RWPE1 (cell line): ENCODE measurements around the gene ADRA2C.

Experiments used
- CTCF ChIA-PET: fragments of 350-600 bp; sonication (Branson Sonifier 250); formaldehyde crosslinking; extraction: SDS; loops from one replicate; lab custom pipeline; 2021; lab: Yijun Ruan, JAX
- POLR2A ChIA-PET: fragments of 400-600 bp; formaldehyde crosslinking; extraction: SDS; loops from one replicate; lab custom pipeline; 2020; ENCODE audit warnings: antibody characterized with exemption; ENCODE audit not compliant: low non-redundant PET; lab: Yijun Ruan, JAX
- DNase-seq: peaks from one replicate; pipeline ENCODE4 v3.0.0; 2012; ENCODE audit warnings: low spot score
- H3K27ac ChIP-seq: fragments of 450-650 bp; 2 replicates; pipeline ENCODE4 v1.5.1; 2017
- TF ChIP-seq, protein P1 (sequence below): fragments of 450-650 bp; conservative IDR thresholded peaks from 2 replicates; pipeline ENCODE4 v1.5.1; 2017; ENCODE audit warnings: low read depth, mild to moderate bottlenecking

Gene ADRA2C

DNA sequence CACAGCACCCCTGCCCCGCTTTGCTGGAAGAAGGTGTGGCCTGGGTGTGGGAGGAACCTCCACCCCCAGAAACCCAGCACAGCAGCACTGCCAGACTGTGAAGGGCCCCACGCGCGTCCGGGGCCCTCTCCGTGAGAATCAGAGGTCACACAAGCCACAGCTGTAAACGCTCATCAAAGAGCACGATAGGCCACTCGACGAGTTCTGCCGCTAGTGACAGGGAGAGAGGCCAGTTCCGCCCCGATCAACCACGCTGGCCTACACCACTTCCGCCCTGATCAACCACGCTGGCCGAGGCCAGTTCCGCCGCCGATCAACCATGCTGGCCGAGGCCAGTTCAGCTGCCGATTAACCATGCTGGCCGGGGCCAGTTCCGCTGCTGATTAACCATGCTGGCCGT, 25.9 kb upstream of the ADRA2C start:
- ChIA-PET CTCF (no interaction called here), POLR2A (no interaction called here)
- DNase-seq: no peak
- TF ChIP-seq, protein P1, sequence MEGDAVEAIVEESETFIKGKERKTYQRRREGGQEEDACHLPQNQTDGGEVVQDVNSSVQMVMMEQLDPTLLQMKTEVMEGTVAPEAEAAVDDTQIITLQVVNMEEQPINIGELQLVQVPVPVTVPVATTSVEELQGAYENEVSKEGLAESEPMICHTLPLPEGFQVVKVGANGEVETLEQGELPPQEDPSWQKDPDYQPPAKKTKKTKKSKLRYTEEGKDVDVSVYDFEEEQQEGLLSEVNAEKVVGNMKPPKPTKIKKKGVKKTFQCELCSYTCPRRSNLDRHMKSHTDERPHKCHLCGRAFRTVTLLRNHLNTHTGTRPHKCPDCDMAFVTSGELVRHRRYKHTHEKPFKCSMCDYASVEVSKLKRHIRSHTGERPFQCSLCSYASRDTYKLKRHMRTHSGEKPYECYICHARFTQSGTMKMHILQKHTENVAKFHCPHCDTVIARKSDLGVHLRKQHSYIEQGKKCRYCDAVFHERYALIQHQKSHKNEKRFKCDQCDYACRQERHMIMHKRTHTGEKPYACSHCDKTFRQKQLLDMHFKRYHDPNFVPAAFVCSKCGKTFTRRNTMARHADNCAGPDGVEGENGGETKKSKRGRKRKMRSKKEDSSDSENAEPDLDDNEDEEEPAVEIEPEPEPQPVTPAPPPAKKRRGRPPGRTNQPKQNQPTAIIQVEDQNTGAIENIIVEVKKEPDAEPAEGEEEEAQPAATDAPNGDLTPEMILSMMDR: no peak
- H3K27ac ChIP-seq: no peak overlapping the region

DNA sequence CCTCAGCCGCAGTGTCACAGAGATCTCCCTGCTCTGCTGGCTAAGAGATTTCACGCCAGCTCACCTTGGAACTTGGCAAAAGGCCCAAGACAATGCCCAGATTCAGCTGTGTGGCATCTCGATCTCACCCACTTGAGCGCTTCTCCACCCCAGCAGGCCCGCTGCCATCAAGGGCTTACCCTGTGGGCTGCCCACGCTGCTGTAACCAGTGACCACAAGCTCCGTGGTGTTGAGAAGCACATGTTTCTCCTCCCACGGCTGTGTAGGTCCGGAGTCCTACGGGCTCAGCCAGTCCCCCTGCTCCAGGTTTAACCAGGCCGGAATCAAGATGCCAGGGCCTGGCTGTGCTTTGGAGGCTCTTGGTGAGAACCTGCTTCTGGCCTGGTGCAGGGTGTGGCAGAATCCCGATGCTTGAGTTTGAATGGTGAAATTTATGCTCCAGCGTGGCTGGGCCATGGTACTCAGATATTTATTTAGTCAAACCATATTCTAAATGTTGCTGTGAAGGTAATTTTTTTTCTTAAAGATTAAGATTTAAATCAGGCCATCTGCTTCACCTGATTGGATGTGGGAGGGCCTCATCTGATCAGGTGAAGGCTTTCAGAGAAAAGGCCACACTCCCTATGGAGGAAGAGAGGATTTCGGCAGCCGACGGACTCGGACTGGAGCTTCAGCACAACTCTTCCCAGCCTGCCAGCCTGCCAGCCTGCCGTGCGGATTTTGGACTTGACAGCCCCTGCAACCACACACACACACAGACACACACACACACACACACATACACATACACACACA, 24.8 kb upstream of the ADRA2C start:
- TF ChIP-seq, protein P1: no peak
- CTCF ChIA-PET: no interaction called here
- no peak for DNase-seq
- H3K27ac ChIP-seq: no peak overlapping the region
- POLR2A ChIA-PET: no interaction called here

- TF ChIP-seq, protein P1: no peak
- CTCF ChIA-PET: no interaction called here
Measured at GRCh38 chr4:3742610-3743009, 23.6 kb upstream of the ADRA2C start.

DNA sequence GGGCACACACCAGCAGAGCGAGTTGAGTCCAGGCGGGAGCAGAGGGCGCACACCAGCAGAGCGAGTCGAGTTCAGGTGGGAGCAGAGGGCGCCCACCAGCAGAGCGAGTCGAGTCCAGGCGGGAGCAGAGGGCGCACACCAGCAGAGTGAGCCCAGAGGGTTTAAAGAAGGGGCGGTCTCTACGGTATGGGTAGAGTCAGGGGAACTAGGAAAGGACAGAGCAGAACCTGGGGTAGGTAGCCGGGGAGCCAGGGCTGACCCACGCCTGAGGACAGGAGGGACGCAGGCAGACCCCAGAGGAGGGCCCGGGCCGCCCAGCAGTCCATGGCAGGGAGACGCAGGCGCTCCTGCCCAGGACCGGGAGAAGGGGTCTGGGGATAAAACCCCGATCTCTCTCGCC, 22.0 kb upstream of the ADRA2C start:
- TF ChIP-seq, protein P1: no peak
- ChIA-PET CTCF (no interaction called here), POLR2A (no interaction called here)
- H3K27ac ChIP-seq: no peak overlapping the region
- DNase-seq: no peak

More at GRCh38 chr4:3742610-3743009, 23.6 kb upstream of the ADRA2C start:
- POLR2A ChIA-PET: no interaction called here
- no peak for DNase-seq
- H3K27ac ChIP-seq: no peak overlapping the region

GRCh38 chr4:3744901-3745300, 21.3 kb upstream of the ADRA2C start:
- no peak for DNase-seq
- no peak overlapping the region for H3K27ac ChIP-seq
- ChIA-PET POLR2A (no interaction called here), CTCF (no interaction called here)
- TF ChIP-seq, protein P1: no peak

GRCh38 chr4:3745886-3746656, 20.1 kb upstream of the ADRA2C start:
- POLR2A ChIA-PET: no interaction called here
- H3K27ac ChIP-seq: no peak overlapping the region
- TF ChIP-seq, protein P1: no peak
- CTCF ChIA-PET: no interaction called here
- DNase-seq: peak; percentile 14
